Astrocyte of the spinal cord (primary cell): ENCODE results near the gene PAWR.

Experiments
- DNase-seq: peaks from one replicate; pipeline ENCODE4 v3.0.0; 2011; ENCODE audit warnings: low read depth, low spot score
- H3K4me3 ChIP-seq: 2 replicates; pipeline ENCODE4 v1.5.1; 2011; ENCODE audit warnings: low read depth, mild to moderate bottlenecking, low read length, moderate library complexity
- in situ Hi-C: cut with HindIII; loops from 2 replicates; pipeline ENCODE4 v1.10.0; 2017; ENCODE audit warnings: low sequenced_read_pairs
- TF ChIP-seq, protein P1 (sequence below): IDR thresholded peaks from 2 replicates; pipeline ENCODE4 v1.5.1; 2012; ENCODE audit warnings: low read depth, mild to moderate bottlenecking, low read length, inconsistent platforms

Gene PAWR

DNA sequence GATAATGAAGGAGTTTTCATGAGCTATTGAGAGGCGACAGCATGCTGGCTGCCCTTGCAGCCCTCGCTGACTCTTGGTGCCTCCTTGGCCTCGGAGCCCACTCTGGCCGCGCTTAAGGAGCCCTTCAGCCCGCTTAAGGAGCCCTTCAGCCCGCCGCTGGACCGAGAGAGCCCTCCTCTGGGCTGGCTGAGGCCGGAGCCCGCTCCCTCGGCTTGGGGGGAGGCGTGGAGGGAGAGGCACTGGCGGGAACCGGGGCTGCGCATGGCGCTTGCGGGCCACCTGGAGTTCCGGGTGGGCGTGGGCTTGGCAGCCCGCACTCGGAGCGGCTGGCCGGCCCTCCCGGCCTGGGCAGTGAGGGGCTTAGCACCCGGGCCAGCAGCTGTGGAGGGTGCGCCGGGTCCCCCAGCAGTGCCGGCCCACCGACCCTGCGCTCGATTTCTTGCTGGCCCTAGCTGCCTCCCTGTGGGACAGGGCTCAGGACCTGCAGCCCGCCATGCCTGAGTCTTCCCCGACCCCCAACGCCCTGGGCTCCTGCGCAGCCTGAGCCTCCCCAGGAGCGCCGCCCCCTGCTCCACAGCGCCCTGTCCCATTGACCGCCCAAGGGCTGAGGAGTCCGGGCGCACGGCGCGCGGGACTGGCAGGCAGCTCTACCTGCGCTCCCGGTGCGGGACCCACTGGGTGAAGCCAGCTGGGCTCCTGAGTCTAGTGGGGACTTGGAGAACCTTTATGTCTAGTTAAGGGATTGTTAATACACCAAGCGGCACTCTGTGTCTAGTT is 20.1 kb upstream of the PAWR start:
- DNase-seq = no peak
- TF ChIP-seq, protein P1, sequence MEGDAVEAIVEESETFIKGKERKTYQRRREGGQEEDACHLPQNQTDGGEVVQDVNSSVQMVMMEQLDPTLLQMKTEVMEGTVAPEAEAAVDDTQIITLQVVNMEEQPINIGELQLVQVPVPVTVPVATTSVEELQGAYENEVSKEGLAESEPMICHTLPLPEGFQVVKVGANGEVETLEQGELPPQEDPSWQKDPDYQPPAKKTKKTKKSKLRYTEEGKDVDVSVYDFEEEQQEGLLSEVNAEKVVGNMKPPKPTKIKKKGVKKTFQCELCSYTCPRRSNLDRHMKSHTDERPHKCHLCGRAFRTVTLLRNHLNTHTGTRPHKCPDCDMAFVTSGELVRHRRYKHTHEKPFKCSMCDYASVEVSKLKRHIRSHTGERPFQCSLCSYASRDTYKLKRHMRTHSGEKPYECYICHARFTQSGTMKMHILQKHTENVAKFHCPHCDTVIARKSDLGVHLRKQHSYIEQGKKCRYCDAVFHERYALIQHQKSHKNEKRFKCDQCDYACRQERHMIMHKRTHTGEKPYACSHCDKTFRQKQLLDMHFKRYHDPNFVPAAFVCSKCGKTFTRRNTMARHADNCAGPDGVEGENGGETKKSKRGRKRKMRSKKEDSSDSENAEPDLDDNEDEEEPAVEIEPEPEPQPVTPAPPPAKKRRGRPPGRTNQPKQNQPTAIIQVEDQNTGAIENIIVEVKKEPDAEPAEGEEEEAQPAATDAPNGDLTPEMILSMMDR = no peak
- in situ Hi-C loops = no loop called here
- H3K4me3 ChIP-seq = no peak overlapping the region

DNA sequence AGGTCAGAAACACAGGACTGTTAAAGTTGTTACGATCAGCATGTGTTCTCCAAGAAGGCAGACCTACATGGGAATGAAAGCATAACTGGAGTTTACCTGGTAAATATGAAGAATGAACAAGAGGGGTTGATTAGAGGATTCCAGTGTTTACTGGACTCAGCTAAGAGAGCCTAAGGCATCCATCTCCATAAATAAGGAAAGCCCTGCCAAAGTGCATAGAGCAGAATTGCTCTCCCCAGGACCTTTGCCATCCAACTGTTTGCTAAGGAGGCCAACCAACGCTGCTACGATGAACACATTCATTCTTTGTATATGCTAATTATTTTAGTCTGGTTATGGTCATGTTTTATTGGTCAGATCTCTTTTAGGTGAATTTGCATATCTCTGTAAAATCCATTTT is 17.1 kb upstream of the PAWR start:
- DNase-seq = no peak
- in situ Hi-C loops = no loop called here
- H3K4me3 ChIP-seq = no peak overlapping the region
- TF ChIP-seq, protein P1 = no peak

DNA sequence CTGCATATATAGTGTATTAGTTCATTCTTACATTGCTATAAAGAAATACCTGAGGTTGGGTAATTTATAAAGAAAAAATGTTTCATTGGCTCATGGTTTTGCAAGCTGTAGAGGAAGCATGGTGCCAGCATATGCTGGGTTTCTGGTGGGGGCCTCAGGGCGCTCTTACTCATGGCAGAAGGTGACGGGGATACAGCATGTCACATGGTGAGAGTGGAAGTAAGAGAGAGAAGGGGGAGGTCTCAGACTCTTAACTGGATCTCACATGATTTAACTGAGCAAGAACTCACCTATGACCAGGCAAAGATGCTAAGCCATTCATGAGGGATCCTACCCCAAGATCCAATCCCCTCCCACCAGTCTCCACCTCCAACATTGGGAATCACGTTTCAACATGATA is 15.9 kb upstream of the PAWR start:
- TF ChIP-seq, protein P1 = no peak
- in situ Hi-C loops = no loop called here
- no peak for DNase-seq
- H3K4me3 ChIP-seq = no peak overlapping the region

DNA sequence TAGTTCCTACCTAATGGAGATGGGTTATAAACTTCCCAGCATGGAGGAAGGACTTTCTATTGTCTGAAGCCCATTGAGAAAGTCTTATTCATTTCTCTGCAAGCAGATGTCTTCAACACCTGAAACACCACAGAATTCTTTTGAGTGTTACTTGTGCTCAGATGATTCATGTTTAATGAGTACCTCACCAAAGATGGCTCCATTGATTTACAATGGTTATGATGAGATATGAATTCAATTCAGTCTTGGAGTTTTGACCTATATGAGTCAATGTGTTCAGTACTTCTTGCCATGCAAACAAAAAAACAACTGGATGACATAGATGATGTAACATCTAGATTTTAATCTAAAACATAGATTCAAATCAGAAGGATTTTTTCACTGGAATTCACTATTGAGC is 15.4 kb upstream of the PAWR start:
- H3K4me3 ChIP-seq = no peak overlapping the region
- TF ChIP-seq, protein P1 = no peak
- in situ Hi-C loops = no loop called here
- no peak for DNase-seq

DNA sequence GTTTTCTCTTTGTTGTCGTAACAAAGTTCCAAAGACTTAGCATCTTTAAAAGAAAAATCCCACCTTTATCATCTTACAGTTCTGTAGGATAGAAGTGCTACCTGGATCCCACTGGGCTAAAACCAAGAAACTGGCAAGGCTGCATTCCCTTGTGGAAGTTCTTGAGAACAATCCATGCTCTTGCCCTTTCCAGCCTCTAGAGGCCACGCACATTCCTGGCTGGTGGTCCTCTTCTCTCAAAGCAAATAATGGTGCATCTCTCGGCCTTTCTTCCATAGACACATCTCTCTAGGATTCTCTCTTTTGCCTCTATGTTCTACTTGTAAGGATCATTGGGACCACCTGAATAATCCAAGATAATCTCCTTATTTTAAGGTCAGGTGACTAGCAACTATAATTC is 8.2 kb upstream of the PAWR start:
- in situ Hi-C loops = no loop called here
- TF ChIP-seq, protein P1 = no peak

DNA sequence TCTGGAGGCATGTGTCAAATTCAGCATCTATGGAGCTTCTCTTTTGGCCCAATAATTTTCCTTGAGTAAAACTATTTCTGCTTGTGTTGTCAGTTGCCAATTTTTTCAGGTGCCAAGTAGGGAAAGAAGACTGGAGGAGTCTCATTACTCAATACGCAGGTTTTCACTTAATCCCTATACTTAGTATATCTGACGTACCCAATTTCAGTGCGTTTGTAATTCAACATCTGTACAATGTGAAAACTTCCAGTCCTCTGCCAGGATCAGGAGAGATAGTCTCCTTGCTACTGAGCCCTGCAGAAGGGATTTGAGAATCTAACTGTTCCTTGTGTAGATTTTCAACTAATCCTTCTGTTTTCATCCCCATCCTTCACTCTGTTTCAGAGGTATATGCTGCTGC is 5.7 kb upstream of the PAWR start:
- H3K4me3 ChIP-seq = no peak overlapping the region
- no peak for DNase-seq
- TF ChIP-seq, protein P1 = no peak
- in situ Hi-C loops = no loop called here

More for the DNA sequence above, 8.2 kb upstream of the PAWR start:
- no peak for DNase-seq
- H3K4me3 ChIP-seq = no peak overlapping the region
